Measurements from ENCODE around the gene TJP1.
"Not testable (repeated sequence)": the region's sequence is repeated elsewhere in the genome, so short reads cannot be mapped to it uniquely, and the experiment has no call there.

TJP1 gene

DNA sequence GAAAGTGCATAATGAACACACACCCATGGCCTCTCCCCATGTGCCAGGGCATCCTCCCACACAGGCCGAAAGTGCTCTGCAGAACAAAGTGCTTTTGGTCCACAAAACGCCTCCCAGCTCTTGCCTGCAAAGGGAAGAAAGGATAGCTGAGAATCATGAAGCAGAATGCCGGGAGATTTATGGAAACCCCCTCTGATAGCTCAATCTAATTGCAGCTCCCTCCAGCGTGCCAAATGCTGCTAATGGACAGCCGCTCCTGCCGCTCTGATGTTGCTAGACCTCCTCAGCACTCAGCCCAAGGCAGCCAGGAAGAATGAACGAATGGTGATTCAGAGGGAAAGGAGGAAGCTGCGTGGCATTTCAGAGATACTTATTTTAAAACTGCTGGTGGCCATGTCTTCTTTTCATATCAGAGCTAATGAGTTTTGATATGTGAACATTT, 145.3 kb downstream of the TJP1 start:
- ChIA-PET POLR2A (no interaction called here), CTCF (no interaction called here)
- TF ChIP-seq, protein P1, sequence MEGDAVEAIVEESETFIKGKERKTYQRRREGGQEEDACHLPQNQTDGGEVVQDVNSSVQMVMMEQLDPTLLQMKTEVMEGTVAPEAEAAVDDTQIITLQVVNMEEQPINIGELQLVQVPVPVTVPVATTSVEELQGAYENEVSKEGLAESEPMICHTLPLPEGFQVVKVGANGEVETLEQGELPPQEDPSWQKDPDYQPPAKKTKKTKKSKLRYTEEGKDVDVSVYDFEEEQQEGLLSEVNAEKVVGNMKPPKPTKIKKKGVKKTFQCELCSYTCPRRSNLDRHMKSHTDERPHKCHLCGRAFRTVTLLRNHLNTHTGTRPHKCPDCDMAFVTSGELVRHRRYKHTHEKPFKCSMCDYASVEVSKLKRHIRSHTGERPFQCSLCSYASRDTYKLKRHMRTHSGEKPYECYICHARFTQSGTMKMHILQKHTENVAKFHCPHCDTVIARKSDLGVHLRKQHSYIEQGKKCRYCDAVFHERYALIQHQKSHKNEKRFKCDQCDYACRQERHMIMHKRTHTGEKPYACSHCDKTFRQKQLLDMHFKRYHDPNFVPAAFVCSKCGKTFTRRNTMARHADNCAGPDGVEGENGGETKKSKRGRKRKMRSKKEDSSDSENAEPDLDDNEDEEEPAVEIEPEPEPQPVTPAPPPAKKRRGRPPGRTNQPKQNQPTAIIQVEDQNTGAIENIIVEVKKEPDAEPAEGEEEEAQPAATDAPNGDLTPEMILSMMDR (IDR thresholded peaks at IDR 0.05; ENCODE audit: control extremely low read depth, extremely low read depth, low read depth, missing control alignments) = no peak
- DNase-seq (ENCODE audit: extremely low spot score) = no peak

DNA sequence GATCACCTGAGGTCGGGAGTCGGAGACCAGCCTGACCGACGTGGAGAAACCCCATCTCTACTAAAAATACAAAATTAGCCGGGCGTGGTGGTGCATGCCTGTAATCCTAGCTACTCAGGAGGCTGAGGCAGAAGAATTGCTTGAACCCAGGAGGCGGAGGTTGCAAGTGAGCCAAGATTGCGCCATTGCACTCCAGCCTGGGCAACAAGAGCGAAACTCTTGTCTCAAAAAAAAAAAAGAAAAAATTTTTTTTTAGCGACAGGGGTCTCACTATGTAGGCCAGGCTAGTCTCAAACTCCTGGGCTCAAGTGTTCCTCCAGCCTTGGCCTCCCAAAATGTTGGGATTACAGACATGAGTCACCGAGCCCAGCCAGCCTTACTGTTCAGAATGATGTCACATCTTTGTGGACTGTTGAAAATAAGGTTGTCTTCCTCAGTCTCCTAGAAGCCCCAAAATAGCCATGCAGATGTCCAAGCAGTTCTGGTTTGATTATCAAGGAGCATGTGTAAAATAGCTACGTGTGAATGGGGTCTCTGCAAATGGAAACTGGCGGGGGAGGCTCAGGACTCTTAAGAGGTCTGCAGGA, 145.8 kb downstream of the TJP1 start:
- DNase-seq (ENCODE audit: extremely low spot score); POLR2A ChIA-PET; CTCF ChIA-PET: not testable (repeated sequence)

DNA sequence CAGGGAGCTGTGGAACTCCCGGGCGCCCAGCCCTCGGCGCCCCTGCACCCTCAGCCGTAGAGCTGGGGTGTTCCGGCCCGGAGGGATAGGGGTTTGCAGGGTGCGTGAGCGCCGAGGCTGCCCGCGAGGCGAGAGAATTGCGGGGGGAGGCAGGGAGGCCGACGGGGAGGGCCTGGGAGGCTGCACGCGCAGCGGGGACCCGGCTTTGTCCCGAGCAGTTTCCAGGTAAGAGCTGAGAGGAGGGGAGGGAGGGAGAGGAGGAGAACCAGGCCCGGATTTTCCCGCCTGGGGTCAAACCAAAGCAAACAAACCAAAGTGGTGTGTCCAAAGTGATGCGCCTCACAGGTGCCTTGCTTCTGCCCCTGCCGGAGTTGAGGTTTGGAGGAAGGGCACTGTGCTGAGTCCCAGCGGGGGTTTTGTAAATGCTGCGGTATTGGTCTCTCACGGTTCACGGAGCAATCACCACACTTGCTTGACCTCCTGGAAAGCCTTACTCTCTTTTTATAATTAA, 146.4 kb downstream of the TJP1 start:
- CTCF ChIA-PET = no interaction called here
- DNase-seq (ENCODE audit: extremely low spot score) = no peak
- POLR2A ChIA-PET = no interaction called here
- TF ChIP-seq, protein P1 (IDR thresholded peaks at IDR 0.05; ENCODE audit: control extremely low read depth, extremely low read depth, low read depth, missing control alignments) = no peak

DNA sequence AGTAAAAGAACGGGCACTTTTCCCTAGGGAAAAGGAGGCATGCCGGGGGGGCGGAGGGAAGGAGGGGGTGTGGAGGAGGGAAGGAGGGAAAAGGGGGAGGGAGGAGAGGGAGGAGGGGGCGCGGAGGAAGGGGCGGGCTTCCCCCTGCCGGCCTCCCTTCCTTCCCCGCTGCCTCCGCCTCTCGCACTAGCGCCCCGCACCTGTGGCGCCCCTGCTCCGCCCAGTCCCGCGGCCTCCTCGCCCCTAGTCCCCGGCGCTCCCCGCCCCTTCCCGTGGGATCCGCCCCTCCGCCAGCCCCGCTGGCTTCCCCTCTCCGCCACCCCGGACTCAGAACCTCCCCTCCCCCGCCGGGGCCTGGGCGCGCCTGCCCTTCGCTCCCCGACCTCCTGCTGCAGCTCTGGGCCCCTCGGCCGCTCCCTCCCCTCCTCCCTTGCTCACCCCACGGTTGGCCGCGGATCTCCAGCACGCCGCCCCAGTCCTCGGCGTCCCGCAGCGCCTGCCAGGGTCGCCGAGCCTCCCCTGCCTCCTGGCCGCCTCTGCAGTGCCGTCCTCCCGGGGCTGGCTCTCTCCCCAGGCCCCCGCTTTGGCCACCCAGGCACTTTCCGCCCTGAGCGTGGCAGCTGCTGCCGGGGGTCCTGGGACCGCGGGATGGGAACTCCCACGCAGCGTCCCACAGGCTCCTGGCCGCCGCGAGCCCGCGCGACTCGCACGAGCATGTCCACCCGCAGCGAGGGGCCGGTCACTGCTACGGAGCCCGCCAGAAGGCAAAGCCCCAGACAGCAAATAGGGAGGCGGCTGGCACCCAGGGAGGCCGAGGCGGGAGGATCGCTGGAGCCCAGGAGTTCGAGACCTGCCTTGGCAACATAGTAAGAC, 147.4 kb downstream of the TJP1 start:
- ChIA-PET CTCF (no interaction called here), POLR2A (no interaction called here)
- TF ChIP-seq, protein P1 (IDR thresholded peaks at IDR 0.05; ENCODE audit: control extremely low read depth, extremely low read depth, low read depth, missing control alignments) = no peak
- DNase-seq (ENCODE audit: extremely low spot score) = no peak

DNA sequence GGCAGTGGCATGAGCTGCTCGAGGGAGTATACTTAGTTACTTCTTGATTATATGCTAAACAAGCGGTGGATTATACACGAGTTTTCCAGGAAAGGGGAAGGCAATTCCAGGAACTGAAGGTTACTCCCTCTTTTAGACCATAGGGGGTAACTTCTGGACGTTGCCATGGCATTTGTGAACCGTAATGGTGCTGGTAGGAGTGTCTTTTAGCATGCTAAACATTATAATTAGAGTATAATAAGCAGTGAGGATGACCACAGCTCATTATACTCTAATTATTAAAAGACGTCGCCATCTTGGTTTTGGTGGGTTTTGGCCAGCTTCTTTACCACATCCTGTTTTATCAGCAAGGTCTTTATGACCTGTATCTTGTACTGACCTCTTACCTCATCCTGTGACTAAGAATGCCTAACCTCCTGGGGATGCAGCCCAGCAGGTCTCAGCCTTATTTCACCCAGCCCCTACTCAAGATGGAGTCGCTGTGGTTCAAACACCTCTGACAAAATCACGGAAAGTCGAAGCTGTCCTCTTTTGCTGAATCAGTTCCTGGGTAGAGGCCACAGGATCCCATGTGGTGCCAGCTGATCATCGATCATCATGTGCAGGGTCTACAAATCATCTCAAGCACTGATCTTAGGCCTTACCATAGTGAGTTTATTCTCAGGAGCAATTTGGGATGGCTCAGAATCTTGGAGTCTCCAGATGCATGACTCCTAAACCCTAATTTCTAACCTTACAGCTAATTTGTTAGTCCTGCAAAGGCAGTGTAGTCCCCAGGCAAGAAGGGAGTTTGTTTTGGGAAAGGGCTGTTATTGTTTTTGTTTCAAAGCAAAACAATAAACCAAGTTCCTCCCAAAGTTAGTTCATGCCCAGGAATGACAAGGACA, 149.1 kb downstream of the TJP1 start:
- ChIA-PET CTCF (interaction anchor here (1.6 kb wide), 1 partner anchor 12 kb away, joined by 4 read pairs; no protein-coding TSS in a partner anchor), POLR2A (no interaction called here)
- no peak for DNase-seq (ENCODE audit: extremely low spot score)
- TF ChIP-seq, protein P1 (IDR thresholded peaks at IDR 0.05; ENCODE audit: control extremely low read depth, extremely low read depth, low read depth, missing control alignments) = no peak

DNA sequence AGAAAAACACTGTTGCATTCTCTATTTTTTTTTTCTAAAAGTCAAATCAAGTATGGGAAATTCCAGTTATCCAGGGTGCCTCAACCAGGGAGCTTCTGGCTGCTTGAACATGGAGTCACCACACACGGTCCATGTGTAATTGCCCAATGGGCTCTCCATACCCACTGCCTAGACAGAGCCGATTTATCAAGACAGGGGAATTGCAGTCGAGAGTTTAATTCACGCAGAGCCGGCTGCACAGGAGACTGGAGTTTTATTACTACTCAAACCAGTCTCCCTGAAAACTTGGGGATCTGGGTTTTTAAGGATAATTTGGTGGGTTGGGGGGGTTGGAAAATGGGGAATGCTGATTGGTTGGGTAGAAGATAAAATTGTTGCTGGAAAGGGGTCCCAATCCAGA, 149.8 kb downstream of the TJP1 start:
- POLR2A ChIA-PET = no interaction called here
- no peak for DNase-seq (ENCODE audit: extremely low spot score)
- CTCF ChIA-PET = interaction anchor here (1.6 kb wide), 1 partner anchor 13 kb away, joined by 4 read pairs; no protein-coding TSS in a partner anchor
- TF ChIP-seq, protein P1 (IDR thresholded peaks at IDR 0.05; ENCODE audit: control extremely low read depth, extremely low read depth, low read depth, missing control alignments) = no peak

DNA sequence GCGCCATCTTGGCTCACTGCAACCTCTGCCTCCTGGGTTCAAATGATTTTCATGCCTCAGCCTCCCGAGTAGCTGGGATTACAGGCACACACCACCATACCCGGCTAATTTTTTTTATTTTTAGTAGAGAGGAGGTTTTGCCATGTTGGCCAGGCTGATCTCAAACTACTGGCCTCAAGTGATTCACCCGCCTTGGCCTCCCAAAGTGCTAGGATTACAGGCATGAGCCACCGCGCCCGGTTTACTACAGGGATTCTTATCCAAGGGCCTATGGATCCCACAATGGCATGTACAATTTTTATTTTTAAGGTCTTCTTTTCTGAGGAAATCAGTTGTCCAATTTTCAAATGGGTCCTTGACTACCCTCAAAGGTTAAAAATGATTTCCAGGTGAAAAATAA, 150.2 kb downstream of the TJP1 start:
- POLR2A ChIA-PET; DNase-seq (ENCODE audit: extremely low spot score); CTCF ChIA-PET: not testable (repeated sequence)
